MM.1S (cell line): ENCODE measurements around the gene COX14.

ENCODE experiments used
- DNase-seq: peaks from one replicate; pipeline ENCODE4 v3.0.0-alpha.2; 2015
- H2AFZ ChIP-seq: fragments of 300-600 bp; sonication (generic); 2 replicates; pipeline ENCODE4 v1.6.0; 2016; ENCODE audit warnings: antibody characterized with exemption, low read length
- H3F3A ChIP-seq: fragments of 300-600 bp; sonication (generic); 2 replicates; pipeline ENCODE4 v1.6.1; 2016; ENCODE audit warnings: mild to moderate bottlenecking, antibody characterized with exemption, low read length, moderate library complexity, mixed read lengths; ENCODE audit not compliant: insufficient read depth
- H3K27ac ChIP-seq: fragments of 300-600 bp; sonication (generic); 2 replicates; pipeline ENCODE4 v1.5.1; 2016; ENCODE audit warnings: mild to moderate bottlenecking, low read length
- H3K27me3 ChIP-seq: fragments of 300-600 bp; sonication (generic); replicated peaks from 2 replicates; pipeline ENCODE4 v1.6.0; 2016; ENCODE audit warnings: low read length; ENCODE audit not compliant: insufficient read depth
- H3K36me3 ChIP-seq: fragments of 300-600 bp; sonication (generic); replicated peaks from 2 replicates; pipeline ENCODE4 v1.6.1; 2016; ENCODE audit warnings: mild to moderate bottlenecking, low read length, mixed read lengths; ENCODE audit not compliant: insufficient read depth
- H3K4me1 ChIP-seq: fragments of 300-600 bp; sonication (generic); 2 replicates; pipeline ENCODE4 v1.6.1; 2016; ENCODE audit warnings: low read length, mixed read lengths
- H3K4me2 ChIP-seq: fragments of 300-600 bp; sonication (generic); 2 replicates; pipeline ENCODE4 v1.6.0; 2016; ENCODE audit warnings: low read depth, low read length
- H3K4me3 ChIP-seq: fragments of 300-600 bp; sonication (generic); 2 replicates; pipeline ENCODE4 v1.5.1; 2016; ENCODE audit warnings: low read length, mixed read lengths
- H3K79me2 ChIP-seq: fragments of 300-600 bp; sonication (generic); 2 replicates; pipeline ENCODE4 v1.6.1; 2016; ENCODE audit warnings: mixed run types, low read length, mixed read lengths
- H3K9ac ChIP-seq: fragments of 300-600 bp; sonication (generic); 2 replicates; pipeline ENCODE4 v1.6.1; 2016; ENCODE audit warnings: low read length, mixed read lengths
- H3K9me2 ChIP-seq: fragments of 300-600 bp; sonication (generic); replicated peaks from 2 replicates; pipeline ENCODE4 v1.6.1; 2016; ENCODE audit warnings: mild to moderate bottlenecking, low read length, mixed read lengths; ENCODE audit not compliant: insufficient read depth
- H3K9me3 ChIP-seq: fragments of 300-600 bp; sonication (generic); replicated peaks from 2 replicates; pipeline ENCODE4 v1.6.1; 2016; ENCODE audit warnings: mild to moderate bottlenecking, low read length, mixed read lengths; ENCODE audit not compliant: insufficient read depth
- H4K20me1 ChIP-seq: fragments of 300-600 bp; sonication (generic); 2 replicates; pipeline ENCODE4 v1.6.1; 2016; ENCODE audit warnings: mild to moderate bottlenecking, low read length, moderate library complexity, mixed read lengths; ENCODE audit not compliant: insufficient read depth
- EZH2phosphoT487 ChIP-seq: fragments of 300-600 bp; sonication (generic); IDR thresholded peaks from 2 replicates; pipeline ENCODE4 v1.6.1; 2018; ENCODE audit warnings: antibody characterized with exemption, low read length
- TF ChIP-seq, protein P1 (sequence below): fragments of 300-600 bp; sonication (generic); IDR thresholded peaks from 2 replicates; pipeline ENCODE4 v1.5.1; 2016; ENCODE audit warnings: antibody characterized with exemption, low read length, mixed read lengths

Gene COX14

DNA sequence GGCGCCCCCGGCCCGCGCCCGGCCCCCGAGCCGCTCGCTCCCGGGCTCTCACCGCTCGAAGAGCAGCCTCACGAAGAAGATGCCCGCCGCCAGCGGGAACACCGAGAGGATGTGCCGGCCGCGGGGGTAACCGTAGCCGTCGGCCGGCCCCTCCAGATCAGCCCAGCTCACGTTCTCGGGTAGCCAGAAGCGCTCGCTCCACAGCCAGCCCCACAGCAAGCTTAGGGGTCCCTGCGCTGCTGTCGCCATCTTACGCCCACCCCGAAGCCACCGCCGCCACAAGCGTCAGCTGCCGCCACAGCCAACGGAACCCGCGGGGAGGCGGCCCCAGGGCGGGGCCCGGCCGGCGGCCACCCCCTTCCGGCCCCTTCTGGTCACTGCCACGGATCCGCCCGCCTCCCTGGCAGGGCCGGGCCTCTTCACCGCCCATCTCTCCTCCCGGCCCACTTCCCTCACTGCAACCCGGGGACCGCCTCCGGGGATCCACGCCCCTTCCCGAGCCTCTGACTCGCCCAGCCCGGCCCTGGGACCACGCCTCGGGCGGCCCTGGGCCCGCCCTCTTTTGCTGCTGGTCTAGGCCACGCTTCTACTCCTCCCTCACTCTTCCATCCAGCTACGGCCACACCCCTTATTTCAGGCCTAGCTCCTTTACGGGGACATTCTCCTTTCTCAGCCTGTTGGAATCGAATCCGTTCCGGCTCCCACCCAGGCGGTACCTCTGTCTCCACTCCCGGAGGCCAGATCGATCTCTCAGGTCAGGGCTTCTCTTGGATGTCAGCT lies 55.2 kb downstream of the COX14 start, which contains the start of gene CERS5:
CERS5 (minus strand) TSS at position 321 of the 780 bp plus-strand sequence; CDS start at position 249, 72 bp downstream.
- peaks cover 5% of the 10 kb centered on the region; the same call in 1 of the 2 replicates for H3K4me1 ChIP-seq
- no peaks in the 10 kb centered on the region for H3K27me3 ChIP-seq
- peak; percentile 98 for DNase-seq
- TF ChIP-seq, protein P1, sequence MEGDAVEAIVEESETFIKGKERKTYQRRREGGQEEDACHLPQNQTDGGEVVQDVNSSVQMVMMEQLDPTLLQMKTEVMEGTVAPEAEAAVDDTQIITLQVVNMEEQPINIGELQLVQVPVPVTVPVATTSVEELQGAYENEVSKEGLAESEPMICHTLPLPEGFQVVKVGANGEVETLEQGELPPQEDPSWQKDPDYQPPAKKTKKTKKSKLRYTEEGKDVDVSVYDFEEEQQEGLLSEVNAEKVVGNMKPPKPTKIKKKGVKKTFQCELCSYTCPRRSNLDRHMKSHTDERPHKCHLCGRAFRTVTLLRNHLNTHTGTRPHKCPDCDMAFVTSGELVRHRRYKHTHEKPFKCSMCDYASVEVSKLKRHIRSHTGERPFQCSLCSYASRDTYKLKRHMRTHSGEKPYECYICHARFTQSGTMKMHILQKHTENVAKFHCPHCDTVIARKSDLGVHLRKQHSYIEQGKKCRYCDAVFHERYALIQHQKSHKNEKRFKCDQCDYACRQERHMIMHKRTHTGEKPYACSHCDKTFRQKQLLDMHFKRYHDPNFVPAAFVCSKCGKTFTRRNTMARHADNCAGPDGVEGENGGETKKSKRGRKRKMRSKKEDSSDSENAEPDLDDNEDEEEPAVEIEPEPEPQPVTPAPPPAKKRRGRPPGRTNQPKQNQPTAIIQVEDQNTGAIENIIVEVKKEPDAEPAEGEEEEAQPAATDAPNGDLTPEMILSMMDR: no peak
- TF ChIP-seq EZH2phosphoT487: no peak
- no peaks in the 10 kb centered on the region for H3K9me2 ChIP-seq
- peak within 1 kb of the TSS; percentile 12; the same call in 1 of the 2 replicates for H3K27ac ChIP-seq
- no peaks in the 10 kb centered on the region for H3F3A ChIP-seq
- peak within 1 kb of the TSS; percentile 94 for H3K4me2 ChIP-seq
- peak within 1 kb of the TSS; percentile 76 for H2AFZ ChIP-seq
- no peaks in the 10 kb centered on the region for H3K9me3 ChIP-seq
- no peaks in the 10 kb centered on the region for H3K36me3 ChIP-seq
- H3K79me2 ChIP-seq: peaks cover 25% of the 10 kb centered on the region
- peak within 1 kb of the TSS; percentile 75 for H3K4me3 ChIP-seq
- no peaks in the 10 kb centered on the region for H4K20me1 ChIP-seq
- H3K9ac ChIP-seq: peak within 1 kb of the TSS; percentile 72
